Esophagus muscularis mucosa (tissue), 4 donors: ENCODE data around the gene DPY19L3.

Experiments used
- EP300 ChIP-seq: sonication (generic); formaldehyde crosslinking; IDR thresholded peaks from one replicate; pipeline ENCODE4 v1.6.1; 2017; ENCODE audit warnings: antibody characterized with exemption
- POLR2AphosphoS5 ChIP-seq, 2 donors: sonication (generic); formaldehyde crosslinking; IDR thresholded peaks; one replicate each; pipeline ENCODE4 v1.6.1; 2017; ENCODE audit warnings: antibody characterized with exemption in 2 of 2
- TF ChIP-seq, protein P1 (sequence below), 3 experiments: fragments of 200-600 bp in 2 of 3; fragments of 450-650 bp in 1 of 3; sonication (generic) in 2 of 3; IDR thresholded peaks; one replicate each; pipeline ENCODE4 v1.5.1; 2017 to 2019; ENCODE audit warnings: antibody characterized with exemption in 3 of 3, mild to moderate bottlenecking in 2 of 3, moderate library complexity in 1 of 3

DNA sequence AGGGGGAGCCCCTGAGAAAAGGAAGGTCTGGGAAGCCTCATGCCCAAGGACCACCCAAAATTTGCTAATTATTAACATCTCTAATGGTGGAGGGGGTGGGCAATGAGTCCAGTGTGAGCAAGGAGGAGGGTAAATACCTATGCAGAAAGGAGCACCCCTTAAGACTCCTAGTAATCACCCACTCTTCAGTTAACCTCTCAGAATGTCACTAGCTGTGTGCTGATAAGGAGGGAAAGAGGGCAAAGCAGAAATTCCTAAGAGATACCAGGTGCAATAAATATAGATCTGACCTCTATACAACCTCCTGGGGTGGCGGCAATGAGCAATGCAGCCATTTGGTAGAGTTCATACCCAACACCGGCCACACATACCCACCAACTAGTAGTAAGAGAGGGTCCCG lies 12.7 kb upstream of the DPY19L3 start:
- TF ChIP-seq POLR2AphosphoS5 (IDR thresholded peaks at IDR 0.05) (no peak), EP300 (no peak)
- TF ChIP-seq, protein P1, sequence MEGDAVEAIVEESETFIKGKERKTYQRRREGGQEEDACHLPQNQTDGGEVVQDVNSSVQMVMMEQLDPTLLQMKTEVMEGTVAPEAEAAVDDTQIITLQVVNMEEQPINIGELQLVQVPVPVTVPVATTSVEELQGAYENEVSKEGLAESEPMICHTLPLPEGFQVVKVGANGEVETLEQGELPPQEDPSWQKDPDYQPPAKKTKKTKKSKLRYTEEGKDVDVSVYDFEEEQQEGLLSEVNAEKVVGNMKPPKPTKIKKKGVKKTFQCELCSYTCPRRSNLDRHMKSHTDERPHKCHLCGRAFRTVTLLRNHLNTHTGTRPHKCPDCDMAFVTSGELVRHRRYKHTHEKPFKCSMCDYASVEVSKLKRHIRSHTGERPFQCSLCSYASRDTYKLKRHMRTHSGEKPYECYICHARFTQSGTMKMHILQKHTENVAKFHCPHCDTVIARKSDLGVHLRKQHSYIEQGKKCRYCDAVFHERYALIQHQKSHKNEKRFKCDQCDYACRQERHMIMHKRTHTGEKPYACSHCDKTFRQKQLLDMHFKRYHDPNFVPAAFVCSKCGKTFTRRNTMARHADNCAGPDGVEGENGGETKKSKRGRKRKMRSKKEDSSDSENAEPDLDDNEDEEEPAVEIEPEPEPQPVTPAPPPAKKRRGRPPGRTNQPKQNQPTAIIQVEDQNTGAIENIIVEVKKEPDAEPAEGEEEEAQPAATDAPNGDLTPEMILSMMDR (IDR thresholded peaks at IDR 0.05), result no peak
